Measurements from ENCODE around the gene ERC1.

ERC1 gene

GRCh38 chr12:1533205-1533601 lies 542.2 kb downstream of the ERC1 start:
- H3K4me3 ChIP-seq (ENCODE audit: low read depth, low read length) = peak overlapping the region; percentile 46
- TF ChIP-seq CTCF (IDR thresholded peaks at IDR 0.05; ENCODE audit: low read depth, low read length) = peak; percentile 3
- no peak for TF ChIP-seq POLR2A (IDR thresholded peaks at IDR 0.05; ENCODE audit: extremely low read depth, insufficient read length)
- 0 out of 2 replicates have a peak, but pooled peaks have one; percentile 45 for TF ChIP-seq MAX (IDR thresholded peaks at IDR 0.05; ENCODE audit: low read depth, low read length)
- peak; percentile 82 for DNase-seq (ENCODE audit: low read depth)

- peak overlapping the region; percentile 46 for H3K4me3 ChIP-seq (ENCODE audit: low read depth, low read length)
- peak; percentile 81 for DNase-seq (ENCODE audit: low read depth)
- TF ChIP-seq MYC (IDR thresholded peaks at IDR 0.05; ENCODE audit: low read depth, low read length) (no peak), POLR2A (IDR thresholded peaks at IDR 0.05; ENCODE audit: extremely low read depth, insufficient read length) (no peak), CTCF (IDR thresholded peaks at IDR 0.05; ENCODE audit: low read depth, low read length) (no peak), MAX (IDR thresholded peaks at IDR 0.05; ENCODE audit: low read depth, low read length) (no peak)
These were observed 542.7 kb downstream of the ERC1 start for GRCh38 chr12:1533602-1534304.

- DNase-seq (ENCODE audit: low read depth) = peak; percentile 51
- H3K4me3 ChIP-seq (ENCODE audit: low read depth, low read length) = no peak overlapping the region
- no peak for TF ChIP-seq POLR2A (IDR thresholded peaks at IDR 0.05; ENCODE audit: extremely low read depth, insufficient read length)
- TF ChIP-seq MYC (IDR thresholded peaks at IDR 0.05; ENCODE audit: low read depth, low read length) = no peak
- no peak for TF ChIP-seq CTCF (IDR thresholded peaks at IDR 0.05; ENCODE audit: low read depth, low read length)
- TF ChIP-seq MAX (IDR thresholded peaks at IDR 0.05; ENCODE audit: low read depth, low read length) = no peak
These were observed 543.7 kb downstream of the ERC1 start for GRCh38 chr12:1534748-1535147.

- DNase-seq (ENCODE audit: low read depth) = no peak
- H3K4me3 ChIP-seq (ENCODE audit: low read depth, low read length) = no peak overlapping the region
- TF ChIP-seq MAX (IDR thresholded peaks at IDR 0.05; ENCODE audit: low read depth, low read length) = no peak
- no peak for TF ChIP-seq MYC (IDR thresholded peaks at IDR 0.05; ENCODE audit: low read depth, low read length)
- no peak for TF ChIP-seq POLR2A (IDR thresholded peaks at IDR 0.05; ENCODE audit: extremely low read depth, insufficient read length)
- no peak for TF ChIP-seq CTCF (IDR thresholded peaks at IDR 0.05; ENCODE audit: low read depth, low read length)
These were observed 545.8 kb downstream of the ERC1 start for GRCh38 chr12:1536817-1537216.

- no peak for TF ChIP-seq CTCF (IDR thresholded peaks at IDR 0.05; ENCODE audit: low read depth, low read length)
- no peak for TF ChIP-seq MYC (IDR thresholded peaks at IDR 0.05; ENCODE audit: low read depth, low read length)
- no peak for TF ChIP-seq MAX (IDR thresholded peaks at IDR 0.05; ENCODE audit: low read depth, low read length)
- TF ChIP-seq POLR2A (IDR thresholded peaks at IDR 0.05; ENCODE audit: extremely low read depth, insufficient read length) = no peak
- no peak for DNase-seq (ENCODE audit: low read depth)
- no peak overlapping the region for H3K4me3 ChIP-seq (ENCODE audit: low read depth, low read length)
These were observed 548.1 kb downstream of the ERC1 start for GRCh38 chr12:1539135-1539534.

Data from NB4 (cell line).